ENCODE data around the gene SARDH. TPM values are rescaled to one million over a fixed set of nuclear protein-coding genes. Genes with fewer than 3 reads are reported as not detected.

The SARDH gene
- total and polyA plus RNA-seq, 2 of the 13 experiments (the other 11 are each of a cell fraction or from before 2014, with no cell fraction given): 11.6 to 34.9 TPM

GRCh38 chr9:133767625-133768024, 29.5 kb upstream of the SARDH start (continued):
- TF ChIP-seq, protein P1, sequence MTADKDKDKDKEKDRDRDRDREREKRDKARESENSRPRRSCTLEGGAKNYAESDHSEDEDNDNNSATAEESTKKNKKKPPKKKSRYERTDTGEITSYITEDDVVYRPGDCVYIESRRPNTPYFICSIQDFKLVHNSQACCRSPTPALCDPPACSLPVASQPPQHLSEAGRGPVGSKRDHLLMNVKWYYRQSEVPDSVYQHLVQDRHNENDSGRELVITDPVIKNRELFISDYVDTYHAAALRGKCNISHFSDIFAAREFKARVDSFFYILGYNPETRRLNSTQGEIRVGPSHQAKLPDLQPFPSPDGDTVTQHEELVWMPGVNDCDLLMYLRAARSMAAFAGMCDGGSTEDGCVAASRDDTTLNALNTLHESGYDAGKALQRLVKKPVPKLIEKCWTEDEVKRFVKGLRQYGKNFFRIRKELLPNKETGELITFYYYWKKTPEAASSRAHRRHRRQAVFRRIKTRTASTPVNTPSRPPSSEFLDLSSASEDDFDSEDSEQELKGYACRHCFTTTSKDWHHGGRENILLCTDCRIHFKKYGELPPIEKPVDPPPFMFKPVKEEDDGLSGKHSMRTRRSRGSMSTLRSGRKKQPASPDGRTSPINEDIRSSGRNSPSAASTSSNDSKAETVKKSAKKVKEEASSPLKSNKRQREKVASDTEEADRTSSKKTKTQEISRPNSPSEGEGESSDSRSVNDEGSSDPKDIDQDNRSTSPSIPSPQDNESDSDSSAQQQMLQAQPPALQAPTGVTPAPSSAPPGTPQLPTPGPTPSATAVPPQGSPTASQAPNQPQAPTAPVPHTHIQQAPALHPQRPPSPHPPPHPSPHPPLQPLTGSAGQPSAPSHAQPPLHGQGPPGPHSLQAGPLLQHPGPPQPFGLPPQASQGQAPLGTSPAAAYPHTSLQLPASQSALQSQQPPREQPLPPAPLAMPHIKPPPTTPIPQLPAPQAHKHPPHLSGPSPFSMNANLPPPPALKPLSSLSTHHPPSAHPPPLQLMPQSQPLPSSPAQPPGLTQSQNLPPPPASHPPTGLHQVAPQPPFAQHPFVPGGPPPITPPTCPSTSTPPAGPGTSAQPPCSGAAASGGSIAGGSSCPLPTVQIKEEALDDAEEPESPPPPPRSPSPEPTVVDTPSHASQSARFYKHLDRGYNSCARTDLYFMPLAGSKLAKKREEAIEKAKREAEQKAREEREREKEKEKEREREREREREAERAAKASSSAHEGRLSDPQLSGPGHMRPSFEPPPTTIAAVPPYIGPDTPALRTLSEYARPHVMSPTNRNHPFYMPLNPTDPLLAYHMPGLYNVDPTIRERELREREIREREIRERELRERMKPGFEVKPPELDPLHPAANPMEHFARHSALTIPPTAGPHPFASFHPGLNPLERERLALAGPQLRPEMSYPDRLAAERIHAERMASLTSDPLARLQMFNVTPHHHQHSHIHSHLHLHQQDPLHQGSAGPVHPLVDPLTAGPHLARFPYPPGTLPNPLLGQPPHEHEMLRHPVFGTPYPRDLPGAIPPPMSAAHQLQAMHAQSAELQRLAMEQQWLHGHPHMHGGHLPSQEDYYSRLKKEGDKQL (CRISPR knock-in tag; IDR thresholded peaks at IDR 0.05; ENCODE audit: low read depth): no peak
- TF ChIP-seq, protein P2, sequence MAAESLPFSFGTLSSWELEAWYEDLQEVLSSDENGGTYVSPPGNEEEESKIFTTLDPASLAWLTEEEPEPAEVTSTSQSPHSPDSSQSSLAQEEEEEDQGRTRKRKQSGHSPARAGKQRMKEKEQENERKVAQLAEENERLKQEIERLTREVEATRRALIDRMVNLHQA (CRISPR knock-in tag; IDR thresholded peaks at IDR 0.05): no peak
- no peak for TF ChIP-seq MNT (IDR thresholded peaks at IDR 0.05)
- TF ChIP-seq ZBTB38 (CRISPR knock-in tag; IDR thresholded peaks at IDR 0.05): no peak
- no peak for TF ChIP-seq BCL6 (CRISPR knock-in tag; IDR thresholded peaks at IDR 0.05)
- TF ChIP-seq ZFX (CRISPR knock-in tag; IDR thresholded peaks at IDR 0.05; ENCODE audit: low read depth): no peak
